IMR-90 (cell line): Measurements from ENCODE around the gene P2RX5. TPM values are rescaled to one million over a fixed set of nuclear protein-coding genes. Genes with fewer than 3 reads are reported as not detected.

ENCODE experiments used
- ATAC-seq: fragments of 200-7000 bp; cut with Tn5 transposase; 2 replicates; pipeline ENCODE4 v1.9.1; 2020; ENCODE audit warnings: low read depth, mild to moderate bottlenecking, moderate library complexity
- BruUV-seq: library from RNA; stranded (reverse); fragments of 400-500 nt; replicated peaks from 2 replicates; lab custom pipeline; 2021; lab: Mats Ljungman, UMichigan
- CTCF ChIA-PET: fragments of 300-600 bp; formaldehyde crosslinking; extraction: SDS; loops from one replicate; lab custom pipeline; 2021; ENCODE audit warnings: antibody characterized with exemption; lab: Yijun Ruan, JAX
- POLR2A ChIA-PET: fragments of 300-600 bp; sonication (Branson Sonifier 250); formaldehyde crosslinking; loops from one replicate; lab custom pipeline; 2022; ENCODE audit warnings: antibody characterized with exemption; ENCODE audit not compliant: unreplicated experiment; lab: Charles Lee
- DNase-seq: peaks from one replicate; pipeline ENCODE4 v3.0.0; 2013
- H2AFZ ChIP-seq: replicated peaks from 2 replicates; pipeline ENCODE3; 2013; ENCODE audit warnings: low read length, mild to moderate bottlenecking; ENCODE audit not compliant: poor library complexity
- H2AK5ac ChIP-seq: 2 replicates; pipeline ENCODE4 v1.6.1; 2013; ENCODE audit warnings: low read depth, low read length, inconsistent platforms
- H2AK9ac ChIP-seq: replicated peaks from 2 replicates; pipeline ENCODE3; 2013; ENCODE audit warnings: mild to moderate bottlenecking, low read depth, low read length, moderate library complexity; ENCODE audit not compliant: poor library complexity
- H2BK120ac ChIP-seq: 2 replicates; pipeline ENCODE4 v1.6.1; 2013; ENCODE audit warnings: low read depth, low read length, inconsistent platforms
- H2BK15ac ChIP-seq: 3 replicates; pipeline ENCODE4 v1.6.1; 2013; ENCODE audit warnings: low read depth, low read length, inconsistent platforms
- H2BK20ac ChIP-seq: 2 replicates; pipeline ENCODE4 v1.6.1; 2013; ENCODE audit warnings: low read depth, mild to moderate bottlenecking, inconsistent platforms, low read length, moderate library complexity
- H2BK5ac ChIP-seq: 2 replicates; pipeline ENCODE4 v1.6.1; 2013; ENCODE audit warnings: mild to moderate bottlenecking, low read depth, low read length, inconsistent platforms; ENCODE audit not compliant: poor library complexity, severe bottlenecking
- H3K14ac ChIP-seq: replicated peaks from 2 replicates; pipeline ENCODE4 v1.6.1; 2013; ENCODE audit warnings: low read depth, low read length, inconsistent platforms
- H3K18ac ChIP-seq: 2 replicates; pipeline ENCODE4 v1.6.1; 2013; ENCODE audit warnings: low read depth, low read length, control low read depth
- H3K23ac ChIP-seq: 2 replicates; pipeline ENCODE4 v1.6.1; 2013; ENCODE audit warnings: low read depth, low read length, inconsistent platforms
- H3K27ac ChIP-seq: 2 replicates; pipeline ENCODE4 v1.5.1; 2013; ENCODE audit warnings: mild to moderate bottlenecking, control low read depth, low read length; ENCODE audit not compliant: insufficient read depth
- H3K27me3 ChIP-seq: 2 replicates; pipeline ENCODE4 v1.6.1; 2013; ENCODE audit warnings: low read length; ENCODE audit not compliant: control insufficient read depth, insufficient read depth
- H3K36me3 ChIP-seq: 2 replicates; pipeline ENCODE4 v1.6.1; 2013; ENCODE audit warnings: low read length, mixed read lengths; ENCODE audit not compliant: control insufficient read depth, insufficient read depth
- H3K4ac ChIP-seq: 2 replicates; pipeline ENCODE4 v1.6.1; 2013; ENCODE audit warnings: low read depth, low read length, inconsistent platforms
- H3K4me1 ChIP-seq: 2 replicates; pipeline ENCODE4 v1.6.1; 2013; ENCODE audit warnings: low read length, mixed read lengths; ENCODE audit not compliant: control insufficient read depth, insufficient read depth
- H3K4me2 ChIP-seq: 2 replicates; pipeline ENCODE4 v1.6.1; 2013; ENCODE audit warnings: low read depth, mild to moderate bottlenecking, control low read depth, low read length, moderate library complexity
- H3K4me3 ChIP-seq: 2 replicates; pipeline ENCODE4 v1.5.1; 2013; ENCODE audit warnings: low read depth, mild to moderate bottlenecking, control low read depth, low read length, moderate library complexity; ENCODE audit not compliant: insufficient read depth
- H3K56ac ChIP-seq: 2 replicates; pipeline ENCODE4 v1.6.1; 2013; ENCODE audit warnings: low read length, inconsistent platforms; ENCODE audit not compliant: insufficient read depth; ENCODE audit errors: extremely low read depth
- H3K79me1 ChIP-seq, 2 experiments: 2 replicates each; pipeline ENCODE4 v1.6.1; 2013; ENCODE audit warnings: low read length in 2 of 2, inconsistent platforms in 1 of 2, low read depth in 1 of 2
- H3K9ac ChIP-seq: 2 replicates; pipeline ENCODE4 v1.6.1; 2013; ENCODE audit warnings: low read depth, low read length, control low read depth
- H3K9me1 ChIP-seq: 2 replicates; pipeline ENCODE4 v1.6.1; 2013; ENCODE audit warnings: low read length, inconsistent platforms; ENCODE audit not compliant: insufficient read depth
- H3K9me3 ChIP-seq: 2 replicates; pipeline ENCODE4 v1.6.1; 2013; ENCODE audit warnings: low read length; ENCODE audit not compliant: control insufficient read depth, insufficient read depth
- H4K20me1 ChIP-seq: 2 replicates; pipeline ENCODE4 v1.6.1; 2013; ENCODE audit warnings: low read length, inconsistent platforms; ENCODE audit not compliant: insufficient read depth
- H4K5ac ChIP-seq: 2 replicates; pipeline ENCODE4 v1.6.1; 2013; ENCODE audit warnings: mild to moderate bottlenecking, low read depth, low read length, control low read depth
- H4K8ac ChIP-seq, 2 experiments: 2 replicates each; pipeline ENCODE4 v1.6.1; 2013; ENCODE audit warnings: low read depth in 2 of 2, low read length in 2 of 2, control low read depth in 1 of 2, inconsistent platforms in 1 of 2
- H4K91ac ChIP-seq: 2 replicates; pipeline ENCODE4 v1.6.1; 2013; ENCODE audit warnings: low read depth, low read length, inconsistent platforms; ENCODE audit not compliant: insufficient read depth
- CHD1 ChIP-seq: IDR thresholded peaks from 2 replicates; pipeline ENCODE4 v1.6.1; 2012; ENCODE audit warnings: low read depth, low read length, improper control_type of control experiment
- CTCF ChIP-seq: conservative IDR thresholded peaks from 2 replicates; pipeline ENCODE4 v1.5.1; 2012; ENCODE audit warnings: mild to moderate bottlenecking, low read depth, low read length, improper control_type of control experiment
- ELK1 ChIP-seq: fragments of 150-350 bp; IDR thresholded peaks from 2 replicates; pipeline ENCODE4 v1.6.1; 2016; ENCODE audit warnings: low read depth, mild to moderate bottlenecking, low read length, moderate library complexity, borderline replicate concordance
- FOS ChIP-seq: fragments of 150-350 bp; IDR thresholded peaks from 2 replicates; pipeline ENCODE4 v1.6.1; 2016; ENCODE audit warnings: low read depth, low read length
- USF2 ChIP-seq: fragments of 150-350 bp; IDR thresholded peaks from 2 replicates; pipeline ENCODE4 v1.6.1; 2017; ENCODE audit warnings: mild to moderate bottlenecking, antibody characterized with exemption, low read length, low read depth
- WGBS, 2 experiments: methylation state at CpG; one replicate each; pipeline versions ENCODE4 v1.1.5 to v1.1.7; 2013; ENCODE audit warnings: missing lambda C conversion rate in 2 of 2; ENCODE audit not compliant: insufficient read length in 1 of 2; ENCODE audit errors: extremely low coverage in 2 of 2; 5-methylcytosine and 5-hydroxymethylcytosine counted together
- dilution Hi-C: fragments of 300-500 bp; cut with HindIII; formaldehyde crosslinking; loops from one replicate; pipeline ENCODE4 v1.14.3; 2018; ENCODE audit warnings: low sequenced_read_pairs; ENCODE audit not compliant: unreplicated experiment
- in situ Hi-C: fragments of 300-500 bp; cut with MboI; formaldehyde crosslinking; loops from 3 replicates; pipeline ENCODE4 v1.14.3; 2019; ENCODE audit warnings: low sequenced_read_pairs, inconsistent platforms, mixed read lengths
- intact Hi-C: fragments of 100-400 bp; cut with micrococcal nuclease; formaldehyde crosslinking; loops from 2 replicates; pipeline ENCODE4 v1.10.0; 2022
- polyA plus RNA-seq, 3 experiments: library from polyadenylated mRNA; depleted of rRNA; stranded (reverse); fragments of >200 nt; gene quantifications; 2 replicates each; pipeline ENCODE4 v1.2.3, GENCODE V29; 2012; ENCODE audit warnings: low replicate concordance in 1 of 3
- total RNA-seq: library from RNA; depleted of rRNA; stranded (reverse); fragments of >200 nt; gene quantifications from 2 replicates; pipeline ENCODE4 v1.2.3, GENCODE V29; 2012

Gene P2RX5
- total and polyA plus RNA-seq, 2 of the 4 experiments (the other 2 are of a cell fraction) = 1.8 to 3.7 TPM

GRCh38 chr17:3735515-3735914, 39.6 kb upstream of the P2RX5 start:
- H4K91ac ChIP-seq = no peak overlapping the region
- no peak overlapping the region for H2BK15ac ChIP-seq
- H3K23ac ChIP-seq = no peak overlapping the region
- in situ Hi-C loops = loop anchor here (5.0 to 25.0 kb wide), 2 partner anchors 92 to 277 kb away; no protein-coding TSS in a partner anchor
- no peak overlapping the region for H3K4ac ChIP-seq
- H2AK9ac ChIP-seq = no peak overlapping the region
- ChIA-PET CTCF (interaction anchor here (1.5 to 1.7 kb wide), 2 partner anchors 96 to 111 kb away, joined by 3 to 7 read pairs; partner anchors contain the start of gene NCBP3), POLR2A (interaction anchor here (0.6 kb wide), 1 partner anchor 110 kb away, joined by 3 read pairs; no protein-coding TSS in a partner anchor)
- WGBS, 2 experiments = no CpG with 5 or more reads among the region's 8 CpGs
- H2BK20ac ChIP-seq = no peak overlapping the region
- H3K14ac ChIP-seq = no peak overlapping the region
- no peaks in the 10 kb centered on the region for H3K79me1 ChIP-seq
- no peaks in the 10 kb centered on the region for H4K20me1 ChIP-seq
- H3K4me2 ChIP-seq = no peak overlapping the region
- no peak overlapping the region for H2BK5ac ChIP-seq
- no peak overlapping the region for H4K5ac ChIP-seq
- no peak overlapping the region for H3K27ac ChIP-seq
- peaks cover 4% of the 10 kb centered on the region; the same call in 1 of the 2 replicates for H3K9me1 ChIP-seq
- peaks cover 20% of the 10 kb centered on the region for H3K4me1 ChIP-seq
- no peak overlapping the region for H4K8ac ChIP-seq
- TF ChIP-seq FOS (no peak), CTCF (no peak), ELK1 (no peak), CHD1 (no peak), USF2 (no peak)
- H3K4me3 ChIP-seq = no peak overlapping the region
- H3K9ac ChIP-seq = no peak overlapping the region
- no peak overlapping the region for H3K18ac ChIP-seq
- ATAC-seq = no peak
- H2AFZ ChIP-seq = no peak overlapping the region
- no peak overlapping the region for H2AK5ac ChIP-seq
- no peak overlapping the region for H3K56ac ChIP-seq
- H3K27me3 ChIP-seq = peaks cover 9% of the 10 kb centered on the region; the same call in 1 of the 2 replicates
- H3K36me3 ChIP-seq = no peaks in the 10 kb centered on the region
- intact Hi-C loops = loop anchor here (5.0 to 10.0 kb wide), 3 partner anchors 267 to 691 kb away; no protein-coding TSS in a partner anchor
- H2BK120ac ChIP-seq = no peak overlapping the region
- no TSS peak for BruUV-seq
- peak; percentile 36 for DNase-seq
- no peaks in the 10 kb centered on the region for H3K9me3 ChIP-seq
- dilution Hi-C loops = no loop called here
